Peyer's patch (tissue), 4 donors: Measurements from ENCODE around the gene ARHGAP24.

Source experiments
- POLR2A ChIP-seq, 2 donors: fragments of 450-650 bp; IDR thresholded peaks; one replicate each; pipeline ENCODE4 v1.5.1; 2017; ENCODE audit warnings: antibody characterized with exemption in 2 of 2, mild to moderate bottlenecking in 2 of 2, moderate library complexity in 2 of 2
- TF ChIP-seq, protein P1 (sequence below), 6 experiments: fragments of 450-650 bp in 4 of 6; fragments of 200-600 bp in 2 of 6; sonication (generic) in 1 of 6; IDR thresholded peaks; one replicate each; pipeline ENCODE4 v1.5.1; 2017 to 2019; ENCODE audit warnings: antibody characterized with exemption in 6 of 6, mild to moderate bottlenecking in 3 of 6, moderate library complexity in 1 of 6

- TF ChIP-seq, protein P1, sequence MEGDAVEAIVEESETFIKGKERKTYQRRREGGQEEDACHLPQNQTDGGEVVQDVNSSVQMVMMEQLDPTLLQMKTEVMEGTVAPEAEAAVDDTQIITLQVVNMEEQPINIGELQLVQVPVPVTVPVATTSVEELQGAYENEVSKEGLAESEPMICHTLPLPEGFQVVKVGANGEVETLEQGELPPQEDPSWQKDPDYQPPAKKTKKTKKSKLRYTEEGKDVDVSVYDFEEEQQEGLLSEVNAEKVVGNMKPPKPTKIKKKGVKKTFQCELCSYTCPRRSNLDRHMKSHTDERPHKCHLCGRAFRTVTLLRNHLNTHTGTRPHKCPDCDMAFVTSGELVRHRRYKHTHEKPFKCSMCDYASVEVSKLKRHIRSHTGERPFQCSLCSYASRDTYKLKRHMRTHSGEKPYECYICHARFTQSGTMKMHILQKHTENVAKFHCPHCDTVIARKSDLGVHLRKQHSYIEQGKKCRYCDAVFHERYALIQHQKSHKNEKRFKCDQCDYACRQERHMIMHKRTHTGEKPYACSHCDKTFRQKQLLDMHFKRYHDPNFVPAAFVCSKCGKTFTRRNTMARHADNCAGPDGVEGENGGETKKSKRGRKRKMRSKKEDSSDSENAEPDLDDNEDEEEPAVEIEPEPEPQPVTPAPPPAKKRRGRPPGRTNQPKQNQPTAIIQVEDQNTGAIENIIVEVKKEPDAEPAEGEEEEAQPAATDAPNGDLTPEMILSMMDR (IDR thresholded peaks at IDR 0.05): no peak
- no peak for TF ChIP-seq POLR2A (IDR thresholded peaks at IDR 0.05)
These were observed 47.9 kb downstream of the ARHGAP24 start for GRCh38 chr4:85522836-85523235.
